Psoas muscle (tissue), 8 donors: ENCODE data around the gene CADM1. TPM values are rescaled to one million over a fixed set of nuclear protein-coding genes. Genes with fewer than 3 reads are reported as not detected.

Experiments
- ATAC-seq, 4 donors: fragments of 200-7000 bp; cut with Tn5 transposase; one replicate each; pipeline ENCODE4 v1.9.1; 2020; ENCODE audit warnings: moderate library complexity in 3 of 4, mild to moderate bottlenecking in 2 of 4
- DNase-seq, 2 donors: peaks; one replicate each; pipeline ENCODE4 v3.0.0-alpha.2; 2020
- H3K27ac ChIP-seq: fragments of 200-600 bp; one replicate; pipeline ENCODE4 v1.8.0; 2022
- H3K27me3 ChIP-seq, 3 donors: fragments of 200-600 bp in 1 of 3; one replicate each; pipeline versions ENCODE4 v1.6.1 to v1.8.0; 2013 to 2022; ENCODE audit warnings: low read length in 2 of 3, mild to moderate bottlenecking in 2 of 3, moderate library complexity in 1 of 3; ENCODE audit not compliant: insufficient read depth in 3 of 3
- H3K36me3 ChIP-seq, 2 donors: fragments of 200-600 bp in 1 of 2; one replicate each; pipeline versions ENCODE4 v1.6.1 to v1.8.0; 2013 to 2022; ENCODE audit warnings: low read depth in 1 of 2, mild to moderate bottlenecking in 1 of 2, moderate library complexity in 1 of 2; ENCODE audit not compliant: insufficient read depth in 1 of 2
- H3K4me1 ChIP-seq: fragments of 200-600 bp; one replicate; pipeline ENCODE4 v1.8.0; 2022
- H3K4me3 ChIP-seq: fragments of 200-600 bp; one replicate; pipeline ENCODE4 v1.8.0; 2022; ENCODE audit warnings: mild to moderate bottlenecking
- H3K9me3 ChIP-seq: fragments of 200-600 bp; one replicate; pipeline ENCODE4 v1.8.0; 2022
- CTCF ChIP-seq: fragments of 200-600 bp; IDR thresholded peaks from one replicate; pipeline ENCODE4 v1.8.0; 2022; ENCODE audit warnings: antibody characterized with exemption
- WGBS, 3 donors: extraction: QIAGEN DNeasy Blood & Tissue Kit; methylation state at CpG; one replicate each; pipeline versions ENCODE4 v1.1.6 to v1.1.7; 2013; 5-methylcytosine and 5-hydroxymethylcytosine counted together
- intact Hi-C, 2 donors: fragments of 100-400 bp; cut with DNase I; formaldehyde crosslinking; loops; one replicate each; pipeline versions ENCODE4 v1.11.0 to v1.14.2; 2022
- polyA plus RNA-seq, 3 donors: library from polyadenylated mRNA; stranded (reverse); fragments of 200-250 nt; gene quantifications; one replicate each; pipeline ENCODE4 v1.2.3, GENCODE V29; 2013
- total RNA-seq, 4 donors: library from RNA; stranded (reverse); fragmentation: NEBNext Ultra II Directional in 2 of 4; extraction: Animal tissue kit (Norgen Biotek cat#: 25700) in 2 of 4; gene quantifications; one replicate each; pipeline versions ENCODE4 v1.2.1 to v1.2.4, GENCODE V29; 2021 to 2023
- donor health status: healthy with polysubstance abuse.
- donor health status: DM: no; HTN: no; CAD: no; lungs with moderate emphysema.
- donor health status: Bipolar disorder and iron deficiency.
- donor health status: healthy.
- donor health status: DM: yes; HTN: yes; CAD: no.
- donor health status: DM: no; HTN: no; CAD: no.
- donor health status: DM: no; HTN: no; CAD: no.
- donor health status: DM: yes; HTN: yes; CAD: no.

CADM1 gene
- total and polyA plus RNA-seq, 7 donors = 3.1 to 12.4 (median 9.5) TPM

GRCh38 chr11:115127790-115128189 lies 376.4 kb downstream of the CADM1 start:
- no peak for TF ChIP-seq CTCF
- WGBS, 3 donors = 73 to 91% (median 80%) methylated on average over 3 of the region's 3 CpGs
- no peak overlapping the region for H3K27ac ChIP-seq
- no peaks in the 10 kb centered on the region for H3K36me3 ChIP-seq
- no peaks in the 10 kb centered on the region for H3K4me1 ChIP-seq
- no peak overlapping the region for H3K4me3 ChIP-seq
- no peak for DNase-seq
- no peaks in the 10 kb centered on the region for H3K9me3 ChIP-seq
- no peaks in the 10 kb centered on the region for H3K27me3 ChIP-seq
- no peak for ATAC-seq
- intact Hi-C loops = no loop called here

GRCh38 chr11:115126515-115127208 lies 377.6 kb downstream of the CADM1 start:
- H3K36me3 ChIP-seq = no peaks in the 10 kb centered on the region
- no peaks in the 10 kb centered on the region for H3K4me1 ChIP-seq
- no peaks in the 10 kb centered on the region for H3K27me3 ChIP-seq
- DNase-seq = no peak
- intact Hi-C loops = no loop called here
- 73 to 75% (median 73%) methylated on average over 10 of the region's 10 CpGs for WGBS, 3 donors
- no peak for TF ChIP-seq CTCF
- H3K9me3 ChIP-seq = no peaks in the 10 kb centered on the region
- H3K4me3 ChIP-seq = no peak overlapping the region
- H3K27ac ChIP-seq = no peak overlapping the region
- ATAC-seq = no peak

GRCh38 chr11:115126092-115126491 lies 378.1 kb downstream of the CADM1 start:
- TF ChIP-seq CTCF = no peak
- WGBS, 3 donors = 85 to 96% (median 87%) methylated on average over 2 of the region's 2 CpGs
- Histone ChIP-seq H3K27me3 (no peaks in the 10 kb centered on the region), H3K36me3 (no peaks in the 10 kb centered on the region), H3K9me3 (no peaks in the 10 kb centered on the region), H3K4me3 (no peak overlapping the region), H3K27ac (no peak overlapping the region), H3K4me1 (no peaks in the 10 kb centered on the region)
- ATAC-seq (no peak), DNase-seq (no peak)
- intact Hi-C loops = no loop called here

- Histone ChIP-seq H3K27ac (no peak overlapping the region), H3K27me3 (no peaks in the 10 kb centered on the region), H3K36me3 (no peaks in the 10 kb centered on the region), H3K9me3 (no peaks in the 10 kb centered on the region), H3K4me1 (no peaks in the 10 kb centered on the region), H3K4me3 (no peak overlapping the region)
- intact Hi-C loops = no loop called here
- no peak for ATAC-seq
- no peak for DNase-seq
- no peak for TF ChIP-seq CTCF
- WGBS, 3 donors = 86 to 88% (median 87%) methylated on average over 4 of the region's 4 CpGs
These were observed 379.4 kb downstream of the CADM1 start for GRCh38 chr11:115124786-115125185.

- Histone ChIP-seq H3K36me3 (no peaks in the 10 kb centered on the region), H3K27me3 (no peaks in the 10 kb centered on the region), H3K4me1 (no peaks in the 10 kb centered on the region), H3K4me3 (no peak overlapping the region), H3K27ac (no peak overlapping the region), H3K9me3 (no peaks in the 10 kb centered on the region)
- ATAC-seq (no peak), DNase-seq (no peak)
- intact Hi-C loops = no loop called here
- TF ChIP-seq CTCF = no peak
- 75 to 80% (median 77%) methylated on average over 7 of the region's 7 CpGs for WGBS, 3 donors
These were observed 380.6 kb downstream of the CADM1 start for GRCh38 chr11:115123641-115124040.
